SK-N-SH treated with all-trans-retinoic acid at 6 μM for 48 hours (cell line): ENCODE data around the gene CEP89.
"Not testable (repeated sequence)": the region's sequence is repeated elsewhere in the genome, so short reads cannot be mapped to it uniquely, and the experiment has no call there.

Experiments
- ARNTL ChIP-seq: fragments of 450-650 bp; formaldehyde crosslinking; IDR thresholded peaks from 2 replicates; pipeline ENCODE4 v1.5.0; 2020; ENCODE audit warnings: low read depth, mild to moderate bottlenecking, moderate library complexity, borderline replicate concordance
- OSR1 ChIP-seq: fragments of 250-450 bp; sonication (Bioruptor Pico); IDR thresholded peaks from 2 replicates; pipeline ENCODE4 v1.8.0; 2022; ENCODE audit warnings: moderate library complexity, mild to moderate bottlenecking, inconsistent platforms
- PPARA ChIP-seq: fragments of 250-450 bp; sonication (Bioruptor Pico); IDR thresholded peaks from 2 replicates; pipeline ENCODE4 v1.5.0; 2020; ENCODE audit warnings: mild to moderate bottlenecking, borderline replicate concordance
- RARB ChIP-seq: fragments of 250-450 bp; sonication (Bioruptor Pico); IDR thresholded peaks from 2 replicates; pipeline ENCODE4 v1.8.0; 2021; ENCODE audit warnings: mild to moderate bottlenecking, moderate library complexity
- SNAI2 ChIP-seq: fragments of 250-450 bp; sonication (Bioruptor Pico); IDR thresholded peaks from 2 replicates; pipeline ENCODE4 v1.5.0; 2020; ENCODE audit warnings: mild to moderate bottlenecking, moderate library complexity
- TSHZ2 ChIP-seq: fragments of 250-450 bp; sonication (Bioruptor Pico); IDR thresholded peaks from 2 replicates; pipeline ENCODE4 v1.5.0; 2020; ENCODE audit warnings: mild to moderate bottlenecking, moderate library complexity
- ZC3H10 ChIP-seq: fragments of 250-450 bp; sonication (Bioruptor Pico); IDR thresholded peaks from 2 replicates; pipeline ENCODE4 v1.5.1; 2021; ENCODE audit warnings: mild to moderate bottlenecking, moderate library complexity
- ZFP3 ChIP-seq: fragments of 250-450 bp; sonication (Bioruptor Pico); IDR thresholded peaks from 2 replicates; pipeline ENCODE4 v1.5.0; 2020; ENCODE audit warnings: mild to moderate bottlenecking, moderate library complexity
- ZFP30 ChIP-seq: fragments of 450-650 bp; formaldehyde crosslinking; IDR thresholded peaks from 2 replicates; pipeline ENCODE4 v1.5.0; 2022; ENCODE audit warnings: mild to moderate bottlenecking, moderate library complexity
- ZNF70 ChIP-seq: fragments of 450-650 bp; formaldehyde crosslinking; IDR thresholded peaks from 2 replicates; pipeline ENCODE4 v1.5.0; 2020; ENCODE audit warnings: mild to moderate bottlenecking, moderate library complexity
- TF ChIP-seq, protein P1 (sequence below): fragments of 250-450 bp; sonication (Bioruptor Pico); IDR thresholded peaks from 2 replicates; pipeline ENCODE4 v1.8.0; 2020; ENCODE audit warnings: mild to moderate bottlenecking, moderate library complexity, borderline replicate concordance
- TF ChIP-seq, protein P2 (sequence below): fragments of 250-450 bp; sonication (Bioruptor Pico); IDR thresholded peaks from 2 replicates; pipeline ENCODE4 v1.5.1; 2021; ENCODE audit warnings: mild to moderate bottlenecking, moderate library complexity
- TF ChIP-seq, protein P3 (sequence below): fragments of 250-450 bp; sonication (Bioruptor Pico); IDR thresholded peaks from 2 replicates; pipeline ENCODE4 v1.5.1; 2020; ENCODE audit warnings: low read depth, mild to moderate bottlenecking, moderate library complexity

GRCh38 chr19:32988254-32988653 lies 16.5 kb upstream of the CEP89 start:
- TF ChIP-seq ZC3H10; ZNF70 (CRISPR knock-in tag); RARB (CRISPR knock-in tag); ZFP30 (CRISPR knock-in tag); PPARA (CRISPR knock-in tag); OSR1; ZFP3 (CRISPR knock-in tag); SNAI2; ARNTL (CRISPR knock-in tag); TSHZ2 (CRISPR knock-in tag): not testable (repeated sequence)
- TF ChIP-seq, protein P1, sequence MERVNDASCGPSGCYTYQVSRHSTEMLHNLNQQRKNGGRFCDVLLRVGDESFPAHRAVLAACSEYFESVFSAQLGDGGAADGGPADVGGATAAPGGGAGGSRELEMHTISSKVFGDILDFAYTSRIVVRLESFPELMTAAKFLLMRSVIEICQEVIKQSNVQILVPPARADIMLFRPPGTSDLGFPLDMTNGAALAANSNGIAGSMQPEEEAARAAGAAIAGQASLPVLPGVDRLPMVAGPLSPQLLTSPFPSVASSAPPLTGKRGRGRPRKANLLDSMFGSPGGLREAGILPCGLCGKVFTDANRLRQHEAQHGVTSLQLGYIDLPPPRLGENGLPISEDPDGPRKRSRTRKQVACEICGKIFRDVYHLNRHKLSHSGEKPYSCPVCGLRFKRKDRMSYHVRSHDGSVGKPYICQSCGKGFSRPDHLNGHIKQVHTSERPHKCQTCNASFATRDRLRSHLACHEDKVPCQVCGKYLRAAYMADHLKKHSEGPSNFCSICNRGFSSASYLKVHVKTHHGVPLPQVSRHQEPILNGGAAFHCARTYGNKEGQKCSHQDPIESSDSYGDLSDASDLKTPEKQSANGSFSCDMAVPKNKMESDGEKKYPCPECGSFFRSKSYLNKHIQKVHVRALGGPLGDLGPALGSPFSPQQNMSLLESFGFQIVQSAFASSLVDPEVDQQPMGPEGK (CRISPR knock-in tag), result not testable (repeated sequence)
- TF ChIP-seq, protein P2, sequence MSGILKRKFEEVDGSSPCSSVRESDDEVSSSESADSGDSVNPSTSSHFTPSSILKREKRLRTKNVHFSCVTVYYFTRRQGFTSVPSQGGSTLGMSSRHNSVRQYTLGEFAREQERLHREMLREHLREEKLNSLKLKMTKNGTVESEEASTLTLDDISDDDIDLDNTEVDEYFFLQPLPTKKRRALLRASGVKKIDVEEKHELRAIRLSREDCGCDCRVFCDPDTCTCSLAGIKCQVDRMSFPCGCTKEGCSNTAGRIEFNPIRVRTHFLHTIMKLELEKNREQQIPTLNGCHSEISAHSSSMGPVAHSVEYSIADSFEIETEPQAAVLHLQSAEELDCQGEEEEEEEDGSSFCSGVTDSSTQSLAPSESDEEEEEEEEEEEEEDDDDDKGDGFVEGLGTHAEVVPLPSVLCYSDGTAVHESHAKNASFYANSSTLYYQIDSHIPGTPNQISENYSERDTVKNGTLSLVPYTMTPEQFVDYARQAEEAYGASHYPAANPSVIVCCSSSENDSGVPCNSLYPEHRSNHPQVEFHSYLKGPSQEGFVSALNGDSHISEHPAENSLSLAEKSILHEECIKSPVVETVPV, result not testable (repeated sequence)
- TF ChIP-seq, protein P3, sequence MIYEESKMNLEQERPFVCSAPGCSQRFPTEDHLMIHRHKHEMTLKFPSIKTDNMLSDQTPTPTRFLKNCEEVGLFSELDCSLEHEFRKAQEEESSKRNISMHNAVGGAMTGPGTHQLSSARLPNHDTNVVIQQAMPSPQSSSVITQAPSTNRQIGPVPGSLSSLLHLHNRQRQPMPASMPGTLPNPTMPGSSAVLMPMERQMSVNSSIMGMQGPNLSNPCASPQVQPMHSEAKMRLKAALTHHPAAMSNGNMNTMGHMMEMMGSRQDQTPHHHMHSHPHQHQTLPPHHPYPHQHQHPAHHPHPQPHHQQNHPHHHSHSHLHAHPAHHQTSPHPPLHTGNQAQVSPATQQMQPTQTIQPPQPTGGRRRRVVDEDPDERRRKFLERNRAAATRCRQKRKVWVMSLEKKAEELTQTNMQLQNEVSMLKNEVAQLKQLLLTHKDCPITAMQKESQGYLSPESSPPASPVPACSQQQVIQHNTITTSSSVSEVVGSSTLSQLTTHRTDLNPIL, result not testable (repeated sequence)
